ENCODE measurements around the gene LRFN3. TPM values are rescaled to one million over a fixed set of nuclear protein-coding genes. Genes with fewer than 3 reads are reported as not detected.
"Not testable (repeated sequence)": the region's sequence is repeated elsewhere in the genome, so short reads cannot be mapped to it uniquely, and the experiment has no call there.

LRFN3 gene
- total RNA-seq, 1 donor from 2014 or later = 2.9 TPM

DNA sequence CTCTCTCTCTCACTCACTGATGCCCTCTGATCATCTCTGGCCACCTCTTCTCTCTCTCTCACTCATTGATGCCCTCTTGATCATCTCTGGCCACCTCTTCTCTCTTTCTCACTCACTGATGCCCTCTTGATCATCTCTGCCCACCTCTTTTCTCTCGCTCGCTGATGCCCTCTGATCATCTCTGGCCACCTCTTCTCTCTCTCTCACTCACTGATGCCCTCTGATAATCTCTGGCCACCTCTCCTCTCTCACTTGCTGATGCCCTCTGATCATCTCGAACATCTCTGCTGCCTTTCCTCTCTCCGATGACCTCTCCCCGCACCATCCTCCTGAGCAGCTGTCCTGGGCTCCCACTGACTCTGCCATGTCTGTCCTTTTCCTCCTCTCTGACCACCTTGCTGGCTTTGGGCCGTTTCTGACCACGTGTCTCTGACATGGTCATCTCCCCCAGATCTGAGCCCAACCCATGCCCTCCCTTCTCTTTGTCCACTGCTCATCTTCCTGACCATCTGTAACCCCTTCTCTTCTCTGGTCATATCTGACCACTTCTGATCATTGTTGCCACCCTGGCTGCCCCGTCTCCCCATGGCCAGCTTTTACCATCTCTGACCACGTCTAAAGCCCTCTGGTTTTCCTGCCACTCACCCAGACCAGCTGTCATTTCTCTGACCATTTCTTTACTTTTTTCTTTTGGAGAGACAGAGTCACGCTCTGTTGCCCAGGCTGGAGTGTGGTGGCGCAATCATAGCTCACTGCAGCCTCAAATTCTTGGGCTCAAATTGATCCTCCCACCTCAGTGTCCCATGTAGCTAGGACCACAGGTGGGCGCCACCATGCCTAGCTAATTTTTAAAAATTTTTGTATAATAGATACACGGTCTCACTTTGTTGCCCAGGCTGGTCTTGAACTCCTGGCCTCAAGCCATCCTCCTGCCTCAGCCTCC lies 2.4 kb downstream of the LRFN3 start:
- no peak for DNase-seq (ENCODE audit: low spot score)

DNA sequence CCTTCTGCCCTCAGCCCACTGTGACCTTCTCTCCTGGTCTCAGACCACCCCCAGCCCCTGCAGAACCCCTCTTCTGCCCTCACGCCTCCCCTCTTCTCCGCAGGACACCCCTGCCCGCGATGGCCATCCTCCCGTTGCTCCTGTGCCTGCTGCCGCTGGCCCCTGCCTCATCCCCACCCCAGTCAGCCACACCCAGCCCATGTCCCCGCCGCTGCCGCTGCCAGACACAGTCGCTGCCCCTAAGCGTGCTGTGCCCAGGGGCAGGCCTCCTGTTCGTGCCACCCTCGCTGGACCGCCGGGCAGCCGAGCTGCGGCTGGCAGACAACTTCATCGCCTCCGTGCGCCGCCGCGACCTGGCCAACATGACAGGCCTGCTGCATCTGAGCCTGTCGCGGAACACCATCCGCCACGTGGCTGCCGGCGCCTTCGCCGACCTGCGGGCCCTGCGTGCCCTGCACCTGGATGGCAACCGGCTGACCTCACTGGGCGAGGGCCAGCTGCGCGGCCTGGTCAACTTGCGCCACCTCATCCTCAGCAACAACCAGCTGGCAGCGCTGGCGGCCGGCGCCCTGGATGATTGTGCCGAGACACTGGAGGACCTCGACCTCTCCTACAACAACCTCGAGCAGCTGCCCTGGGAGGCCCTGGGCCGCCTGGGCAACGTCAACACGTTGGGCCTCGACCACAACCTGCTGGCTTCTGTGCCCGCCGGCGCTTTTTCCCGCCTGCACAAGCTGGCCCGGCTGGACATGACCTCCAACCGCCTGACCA lies 3.3 kb downstream of the LRFN3 start:
- DNase-seq (ENCODE audit: low spot score) = no peak

DNA sequence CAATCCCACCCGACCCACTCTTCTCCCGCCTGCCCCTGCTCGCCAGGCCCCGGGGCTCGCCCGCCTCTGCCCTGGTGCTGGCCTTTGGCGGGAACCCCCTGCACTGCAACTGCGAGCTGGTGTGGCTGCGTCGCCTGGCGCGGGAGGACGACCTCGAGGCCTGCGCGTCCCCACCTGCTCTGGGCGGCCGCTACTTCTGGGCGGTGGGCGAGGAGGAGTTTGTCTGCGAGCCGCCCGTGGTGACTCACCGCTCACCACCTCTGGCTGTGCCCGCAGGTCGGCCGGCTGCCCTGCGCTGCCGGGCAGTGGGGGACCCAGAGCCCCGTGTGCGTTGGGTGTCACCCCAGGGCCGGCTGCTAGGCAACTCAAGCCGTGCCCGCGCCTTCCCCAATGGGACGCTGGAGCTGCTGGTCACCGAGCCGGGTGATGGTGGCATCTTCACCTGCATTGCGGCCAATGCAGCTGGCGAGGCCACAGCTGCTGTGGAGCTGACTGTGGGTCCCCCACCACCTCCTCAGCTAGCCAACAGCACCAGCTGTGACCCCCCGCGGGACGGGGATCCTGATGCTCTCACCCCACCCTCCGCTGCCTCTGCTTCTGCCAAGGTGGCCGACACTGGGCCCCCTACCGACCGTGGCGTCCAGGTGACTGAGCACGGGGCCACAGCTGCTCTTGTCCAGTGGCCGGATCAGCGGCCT lies 4.1 kb downstream of the LRFN3 start:
- DNase-seq (ENCODE audit: low spot score) = no peak

DNA sequence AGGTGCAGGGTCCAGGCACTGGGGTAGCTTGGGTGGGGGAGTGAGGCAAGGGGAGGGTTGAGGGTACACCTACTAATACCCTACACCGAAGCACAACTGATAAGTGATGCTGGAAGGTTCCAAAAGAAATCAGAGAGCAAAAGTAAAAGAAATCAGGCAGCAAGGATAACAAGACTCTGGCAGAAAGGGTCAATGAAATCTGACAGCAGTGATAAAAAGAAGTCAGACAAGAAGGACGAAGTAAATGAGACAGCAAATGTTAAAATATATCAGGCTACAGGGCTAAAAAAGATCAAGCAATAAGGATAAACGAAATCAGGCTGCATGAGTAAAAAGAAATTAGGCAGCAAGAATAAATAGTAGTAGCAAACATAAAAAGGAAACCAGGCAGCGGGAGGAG lies 4.7 kb downstream of the LRFN3 start:
- DNase-seq (ENCODE audit: low spot score) = no peak

DNA sequence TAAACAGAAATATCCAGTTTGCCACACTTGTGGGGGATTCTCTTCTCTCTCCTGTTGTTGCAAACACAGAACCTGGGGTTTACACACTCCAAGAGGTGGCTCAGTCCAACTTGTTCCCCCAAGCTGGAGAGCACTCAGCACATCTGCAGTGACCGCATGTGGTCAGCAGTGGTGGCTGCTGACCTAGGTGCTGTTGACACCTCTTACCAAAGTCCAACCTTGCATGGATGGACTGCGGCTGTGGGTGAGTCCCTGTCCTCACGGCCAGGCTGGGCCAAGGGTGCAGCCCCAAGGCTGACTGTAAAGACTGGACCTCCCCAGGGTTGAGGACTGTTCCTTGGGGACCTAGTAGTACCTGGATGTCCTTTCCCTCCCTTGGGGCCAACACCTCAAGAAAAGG lies 6.1 kb downstream of the LRFN3 start:
- DNase-seq (ENCODE audit: low spot score) = no peak

DNA sequence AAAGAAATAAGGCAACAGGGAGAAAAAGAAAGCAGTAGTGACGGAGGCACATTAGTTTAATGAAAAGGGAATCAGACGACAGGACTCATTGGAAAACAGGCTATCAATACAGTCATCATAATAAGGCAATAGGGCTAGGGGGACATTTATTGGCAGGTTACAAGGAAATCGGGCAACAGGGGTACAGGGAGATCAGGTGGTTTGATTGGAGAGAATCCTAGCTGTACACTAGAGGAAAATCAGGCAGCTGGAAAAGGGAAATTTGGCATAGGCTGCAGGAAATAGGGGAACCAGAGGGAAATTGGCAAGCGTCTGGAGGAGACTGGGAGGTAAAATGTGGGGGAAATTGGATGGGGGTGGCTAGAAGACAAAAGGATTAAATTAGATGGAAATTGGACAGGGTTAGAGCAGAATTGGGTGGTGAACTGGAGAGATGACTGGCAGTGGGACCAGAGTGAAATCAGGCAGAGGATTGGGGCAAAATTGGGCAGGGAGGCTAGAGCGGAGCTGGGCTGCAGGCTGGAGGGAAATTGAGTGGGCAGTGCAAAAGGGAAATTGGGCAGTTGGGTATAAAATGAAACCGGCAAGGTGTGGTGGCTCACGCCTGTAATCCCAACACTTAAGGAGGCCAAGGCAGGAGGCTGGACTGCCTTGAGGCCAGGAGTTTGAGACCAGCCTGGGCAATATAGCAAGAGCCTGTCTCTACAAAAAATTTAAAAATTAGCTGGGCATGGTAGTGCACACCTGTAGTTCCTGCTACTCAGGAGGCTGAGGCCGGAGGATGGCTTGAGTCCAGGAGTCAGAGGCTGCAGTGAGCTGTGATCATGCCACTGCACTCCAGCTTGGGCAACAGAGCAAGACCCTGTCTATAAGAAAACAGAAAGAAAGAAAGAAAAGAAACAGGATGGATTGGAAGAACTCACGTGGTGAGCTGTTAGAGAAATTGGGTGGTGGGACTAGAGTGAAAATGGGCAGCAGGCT lies 7.4 kb downstream of the LRFN3 start:
- DNase-seq (ENCODE audit: low spot score) = no peak

DNA sequence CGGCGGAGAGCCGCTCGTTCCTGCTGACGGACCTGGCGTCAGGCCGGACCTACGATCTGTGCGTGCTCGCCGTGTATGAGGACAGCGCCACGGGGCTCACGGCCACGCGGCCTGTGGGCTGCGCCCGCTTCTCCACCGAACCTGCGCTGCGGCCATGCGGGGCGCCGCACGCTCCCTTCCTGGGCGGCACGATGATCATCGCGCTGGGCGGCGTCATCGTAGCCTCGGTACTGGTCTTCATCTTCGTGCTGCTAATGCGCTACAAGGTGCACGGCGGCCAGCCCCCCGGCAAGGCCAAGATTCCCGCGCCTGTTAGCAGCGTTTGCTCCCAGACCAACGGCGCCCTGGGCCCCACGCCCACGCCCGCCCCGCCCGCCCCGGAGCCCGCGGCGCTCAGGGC lies 8.4 kb downstream of the LRFN3 start:
- DNase-seq (ENCODE audit: low spot score) = no peak

DNA sequence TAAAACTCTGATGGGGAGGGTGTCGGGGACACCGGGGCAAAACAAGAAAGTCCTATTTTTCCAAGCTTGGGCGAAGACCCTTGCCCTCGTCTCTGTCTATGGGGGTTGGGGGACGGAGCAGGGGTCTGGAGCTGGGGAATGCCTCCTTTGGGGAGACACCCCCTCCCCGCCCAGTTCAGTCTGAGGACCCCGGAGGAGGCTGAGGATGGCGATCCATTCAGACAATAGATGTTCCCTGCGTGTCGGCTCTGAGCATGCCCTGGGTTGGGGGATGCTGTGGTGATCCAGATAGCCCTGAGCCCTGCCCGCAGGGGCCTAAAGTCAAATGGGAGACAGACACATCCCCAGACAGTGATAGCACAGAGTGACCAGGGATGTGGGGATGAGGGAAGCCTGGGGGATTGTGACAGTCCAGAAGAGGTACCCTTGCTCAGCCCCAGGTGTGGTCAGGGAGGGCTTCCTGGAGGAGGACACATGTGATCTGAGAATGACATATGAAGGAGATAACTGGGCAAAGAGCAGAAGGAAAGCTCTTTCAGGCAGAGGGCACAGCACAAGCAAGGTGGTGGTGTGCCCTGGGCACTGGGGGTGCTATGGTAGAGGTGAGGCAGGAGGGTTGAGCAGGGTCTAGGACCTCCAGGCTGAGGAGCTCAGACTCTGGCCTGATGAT lies 9.1 kb downstream of the LRFN3 start:
- DNase-seq (ENCODE audit: low spot score) = no peak

DNA sequence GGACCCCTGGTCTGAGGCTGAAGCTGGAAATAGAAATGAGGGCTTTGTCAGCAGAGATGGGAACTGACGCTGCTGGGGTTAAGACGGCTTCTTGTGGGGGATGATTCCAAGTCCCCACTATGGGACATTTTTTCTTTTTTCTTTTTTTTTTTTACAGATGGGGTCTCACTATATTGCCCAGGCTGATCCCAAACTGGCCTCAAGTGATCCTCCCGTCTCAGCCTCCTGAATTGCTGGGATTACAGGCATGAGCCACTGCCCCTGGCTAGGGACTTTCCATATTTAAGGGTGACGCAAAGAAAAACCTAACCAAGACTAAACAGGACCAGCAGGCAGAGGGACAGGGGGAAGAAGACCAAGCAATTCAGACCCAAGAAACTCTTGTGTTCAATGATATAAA lies 10.0 kb downstream of the LRFN3 start:
- DNase-seq (ENCODE audit: low spot score) = no peak

DNA sequence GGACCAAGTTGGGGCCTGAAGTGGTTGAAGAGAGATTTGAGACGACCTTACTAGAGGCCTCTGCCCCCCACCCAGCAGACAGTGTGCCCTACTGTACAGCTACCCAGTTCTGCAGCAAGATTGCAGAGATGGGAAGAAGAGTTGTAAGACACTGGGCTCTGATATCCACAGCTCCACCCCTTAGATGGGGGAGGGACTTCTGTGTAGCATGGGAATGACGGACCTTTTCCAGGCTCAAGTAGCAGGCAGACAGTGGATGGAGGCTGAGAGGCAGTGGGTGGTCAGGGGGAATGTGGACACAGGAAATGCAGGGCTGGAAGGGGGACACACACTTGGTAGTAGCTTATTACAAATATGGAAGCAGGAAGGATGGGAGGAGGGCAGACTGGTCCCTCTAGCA lies 13.0 kb downstream of the LRFN3 start:
- no peak for DNase-seq (ENCODE audit: low spot score)

DNA sequence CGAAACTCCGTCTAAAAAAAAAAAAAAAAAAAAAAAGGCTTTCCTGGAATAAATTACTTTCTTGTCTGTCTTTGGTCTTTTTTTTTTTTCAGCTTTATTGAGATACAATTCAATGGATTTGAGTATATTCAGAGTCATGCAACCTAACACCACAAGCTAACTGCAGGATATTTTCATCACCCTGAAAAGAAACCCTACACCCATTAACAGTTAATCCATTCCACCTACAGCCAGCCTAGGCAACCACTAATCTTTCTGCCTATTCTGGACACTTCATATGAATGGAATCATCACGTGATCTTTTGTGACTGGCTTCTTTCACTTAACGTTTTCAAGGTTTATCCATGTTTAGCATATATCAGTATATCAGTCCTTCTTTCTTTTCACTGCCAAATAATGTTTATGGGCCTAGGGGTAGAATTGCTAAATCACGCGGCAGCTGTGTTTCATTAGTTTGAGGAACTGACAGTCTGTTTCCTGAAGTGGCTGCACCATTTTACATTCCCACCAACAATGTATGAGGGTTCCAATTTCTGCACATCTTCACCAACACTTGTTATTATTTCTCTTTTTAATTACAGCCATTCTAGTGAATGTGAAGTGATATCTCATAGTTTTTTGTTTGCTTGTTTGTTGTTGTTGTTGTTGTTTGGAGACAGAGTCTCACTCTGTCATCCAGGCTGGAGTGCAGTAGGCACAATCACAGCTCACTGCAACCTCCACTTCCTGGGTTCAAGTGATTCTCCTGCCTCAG lies 19.9 kb downstream of the LRFN3 start:
- DNase-seq (ENCODE audit: low spot score) = no peak

DNA sequence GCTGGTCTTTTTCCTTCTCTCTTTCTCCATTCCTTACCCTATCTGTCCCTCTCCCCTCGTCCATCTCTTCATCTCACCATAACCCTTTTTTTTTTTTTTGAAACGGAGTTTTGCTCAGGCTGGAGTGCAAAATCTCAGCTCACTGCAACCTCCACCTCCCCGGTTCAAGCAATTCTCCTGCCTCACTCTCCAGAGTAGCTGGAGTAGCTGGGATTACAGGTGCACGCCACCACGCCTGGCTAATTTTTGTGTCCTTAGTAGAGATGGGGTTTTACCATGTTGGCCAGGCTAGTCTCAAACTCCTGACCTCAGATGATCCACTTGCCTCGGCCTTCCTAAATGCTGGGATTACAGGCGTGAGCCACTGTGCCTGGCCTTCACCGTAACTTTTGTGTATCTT lies 21.2 kb downstream of the LRFN3 start:
- not testable (repeated sequence) for DNase-seq (ENCODE audit: low spot score)

DNA sequence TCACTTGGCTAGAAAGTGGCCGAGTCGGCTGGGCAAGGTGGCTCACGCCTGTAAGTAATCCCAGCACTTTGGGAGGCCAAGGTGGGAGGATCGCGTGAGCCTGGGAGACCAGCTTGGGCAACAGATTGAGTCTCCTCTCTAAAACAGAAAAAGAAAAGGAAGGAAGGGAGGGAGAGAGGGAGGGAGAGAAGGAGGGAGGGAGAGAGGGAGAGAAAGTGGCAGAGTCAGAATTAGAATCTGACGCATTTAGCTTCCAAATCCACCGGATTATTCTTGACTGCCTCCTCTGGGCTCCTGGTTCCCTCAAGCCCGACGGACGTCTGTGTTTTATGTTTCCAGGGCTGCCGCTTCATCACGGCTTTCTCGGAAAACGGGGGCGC lies 22.5 kb downstream of the LRFN3 start:
- no peak for DNase-seq (ENCODE audit: low spot score)

DNA sequence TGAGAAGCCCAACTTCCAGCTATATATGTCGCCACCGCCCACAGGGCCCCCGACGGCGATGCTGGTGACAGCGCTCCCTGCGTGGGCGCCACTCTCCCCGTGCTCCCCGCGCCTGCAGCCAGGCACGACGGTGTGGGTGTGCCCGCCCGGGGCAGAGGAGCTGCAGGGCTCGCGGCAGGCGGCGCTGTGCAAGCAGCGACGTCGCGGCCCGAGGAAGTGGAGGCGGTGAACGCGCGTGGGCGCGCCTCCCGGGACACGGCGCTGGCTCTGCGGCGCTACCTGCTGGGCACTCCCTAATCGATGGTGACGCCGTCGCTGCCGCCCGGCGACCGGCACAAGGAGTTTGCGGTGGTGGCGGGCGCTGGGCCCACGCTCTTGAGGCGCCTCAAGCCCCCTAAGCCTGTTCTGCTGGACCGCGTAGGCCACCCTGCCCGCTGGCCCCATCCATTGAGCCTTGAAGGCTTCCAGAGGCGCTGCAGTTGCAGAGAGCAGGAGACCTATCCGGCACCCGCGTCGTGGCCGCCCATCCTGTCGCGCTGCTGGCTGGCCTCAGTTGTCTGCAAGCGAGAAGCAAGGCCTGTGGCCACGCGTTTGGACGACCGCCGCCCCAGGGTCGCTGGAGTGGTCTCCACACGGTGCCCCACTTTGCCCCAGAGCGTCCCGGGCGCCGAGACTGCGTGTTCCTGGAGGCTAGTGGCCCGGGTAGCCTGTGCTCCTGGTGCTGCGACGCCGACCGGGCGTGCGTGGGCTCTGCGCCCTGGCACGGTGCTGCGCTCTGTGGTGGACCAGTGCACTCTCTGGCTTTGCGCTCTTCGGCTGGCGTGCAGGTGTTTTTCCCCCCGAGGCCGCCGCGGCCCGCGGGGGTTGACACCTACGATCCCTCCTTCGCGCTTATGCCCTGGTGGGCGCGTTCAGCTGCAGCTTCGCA lies 23.1 kb downstream of the LRFN3 start:
- DNase-seq (ENCODE audit: low spot score) = no peak

DNA sequence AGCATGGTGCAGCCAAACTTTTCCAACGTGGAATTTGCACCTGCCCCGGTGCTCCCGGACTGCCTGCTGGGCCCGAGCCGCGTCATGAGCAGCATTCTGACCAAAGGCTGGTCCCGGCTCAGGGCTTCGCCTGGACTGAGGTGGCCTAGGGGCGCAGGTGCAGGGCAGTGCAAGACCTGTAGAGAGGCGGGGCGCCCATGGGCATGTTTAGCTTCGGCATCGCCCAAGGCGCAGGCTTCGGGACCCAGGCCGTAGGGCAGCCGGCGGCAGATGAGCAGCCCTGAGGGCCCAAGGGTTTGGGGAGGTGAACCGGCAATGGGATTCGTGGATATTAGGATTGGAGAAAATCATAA lies 23.8 kb downstream of the LRFN3 start:
- no peak for DNase-seq (ENCODE audit: low spot score)

DNA sequence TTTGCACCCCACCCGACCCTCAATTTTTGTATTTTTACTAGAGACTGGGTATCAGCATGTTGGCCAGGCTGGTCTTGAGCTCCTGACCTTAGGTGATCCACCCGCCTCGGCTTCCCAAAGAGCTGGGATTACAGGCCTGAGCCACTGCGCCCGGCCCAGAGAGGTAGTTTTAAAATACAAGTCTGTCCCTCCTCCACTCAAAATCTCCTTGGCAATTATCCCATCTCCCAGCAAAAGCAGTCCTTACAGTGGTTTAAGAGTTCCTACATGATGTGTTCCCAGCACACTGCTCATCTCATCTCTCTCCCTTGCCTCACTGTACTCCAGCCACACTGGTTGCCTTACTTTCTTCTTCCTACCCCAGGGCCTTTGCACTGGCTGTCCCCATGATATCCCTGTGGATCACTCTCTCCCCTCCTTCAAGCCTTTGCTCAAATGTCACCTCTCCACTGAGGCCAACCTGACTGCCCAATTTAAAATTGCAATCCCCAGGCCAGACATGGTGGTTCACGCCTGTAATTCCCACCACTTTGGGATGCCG lies 24.3 kb downstream of the LRFN3 start:
- DNase-seq (ENCODE audit: low spot score) = no peak

DNA sequence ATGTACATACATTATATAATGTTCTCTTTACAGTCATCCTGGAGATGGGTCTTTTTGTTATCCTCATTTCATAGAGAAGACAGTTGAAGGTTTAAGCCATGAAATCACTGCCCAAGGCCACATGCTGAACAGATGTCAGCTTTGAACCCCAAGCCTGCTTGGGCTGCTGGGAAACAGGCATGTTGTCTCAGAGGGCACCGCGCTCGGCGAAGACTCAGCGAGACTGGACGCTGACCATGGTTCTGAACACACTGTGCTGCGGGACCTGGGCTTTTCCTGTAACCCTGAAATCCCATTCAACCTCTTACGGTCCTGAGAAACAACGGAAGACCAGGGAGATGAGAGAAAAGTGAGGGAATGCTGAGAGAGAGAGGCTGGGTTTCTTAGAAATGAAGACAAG lies 27.3 kb downstream of the LRFN3 start:
- DNase-seq (ENCODE audit: low spot score) = peak; percentile 76

DNA sequence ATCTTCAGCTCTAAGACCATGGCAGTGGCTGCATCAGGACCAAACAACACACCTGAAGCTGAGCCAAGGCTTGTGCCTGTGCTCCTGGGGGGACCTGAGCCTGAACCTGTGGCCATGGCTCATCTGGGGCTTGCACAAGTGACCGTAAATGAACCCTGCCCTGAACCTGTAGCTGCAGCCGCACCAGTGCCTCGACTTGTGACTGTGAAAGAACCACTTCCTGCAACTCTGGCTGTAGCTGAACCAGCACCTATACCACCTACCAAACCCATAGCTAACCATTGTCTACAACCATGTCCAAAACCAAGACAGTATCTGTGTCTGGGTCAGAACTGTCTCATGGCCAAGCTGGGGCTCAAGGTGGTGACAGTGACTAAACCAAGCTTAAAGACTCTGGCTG lies 30.6 kb downstream of the LRFN3 start:
- DNase-seq (ENCODE audit: low spot score) = no peak

Data from umbilical cord (tissue), 2 donors.